B cell (primary cell): ENCODE results near the gene UMODL1.

Experiments used
- CTCF ChIP-seq: fragments of 200-600 bp; IDR thresholded peaks from one replicate; pipeline ENCODE4 v1.8.0; 2022; ENCODE audit warnings: antibody characterized with exemption, mild to moderate bottlenecking
- EZH2 ChIP-seq: IDR thresholded peaks from 2 replicates; pipeline ENCODE4 v1.6.1; 2012; ENCODE audit warnings: borderline replicate concordance, low read depth, mild to moderate bottlenecking, moderate library complexity, low read length; ENCODE audit not compliant: insufficient read depth, poor library complexity, severe bottlenecking

GRCh38 chr21:42121794-42122193 is 50.7 kb downstream of the UMODL1 start:
- TF ChIP-seq CTCF = no peak
- no peak for TF ChIP-seq EZH2
